NOMO-1 (cell line): Measurements from ENCODE around the gene C1orf226.
"Not testable (repeated sequence)": the region's sequence is repeated elsewhere in the genome, so short reads cannot be mapped to it uniquely, and the experiment has no call there.

Source experiments
- DNase-seq, 2 experiments: peaks; one replicate each; lab custom pipeline; 2025; ENCODE audit not compliant: unreplicated experiment in 2 of 2; lab: John Stamatoyannopoulos, UW

The C1orf226 gene

GRCh38 chr1:162404550-162405160, 23.1 kb downstream of the C1orf226 start:
- DNase-seq = no peak

- no peak for DNase-seq
Observed at GRCh38 chr1:162405800-162406199, 24.3 kb downstream of the C1orf226 start.

GRCh38 chr1:162406811-162407210, 25.3 kb downstream of the C1orf226 start:
- no peak for DNase-seq

- DNase-seq = no peak
Observed at GRCh38 chr1:162407539-162407938, 26.0 kb downstream of the C1orf226 start.

- DNase-seq = no peak
Observed at GRCh38 chr1:162412002-162412401, 30.5 kb downstream of the C1orf226 start, which contains the start of gene SH2D1B. TSS of gene SH2D1B (minus strand) at chr1:162412136. CDS start at chr1:162412016, 120 bp downstream.

GRCh38 chr1:162416215-162416614, 34.7 kb downstream of the C1orf226 start:
- no peak for DNase-seq

GRCh38 chr1:162416909-162417308, 35.4 kb downstream of the C1orf226 start:
- no peak for DNase-seq

GRCh38 chr1:162417650-162418049, 36.1 kb downstream of the C1orf226 start:
- DNase-seq = no peak

GRCh38 chr1:162418584-162418983, 37.1 kb downstream of the C1orf226 start:
- not testable (repeated sequence) for DNase-seq

- DNase-seq = not testable (repeated sequence)
Observed at GRCh38 chr1:162419450-162419931, 38.0 kb downstream of the C1orf226 start.

GRCh38 chr1:162420120-162420519, 38.6 kb downstream of the C1orf226 start:
- DNase-seq = no peak

GRCh38 chr1:162421258-162422164, 40.0 kb downstream of the C1orf226 start:
- DNase-seq = peak; percentile 9 to 19

GRCh38 chr1:162422662-162423375, 41.3 kb downstream of the C1orf226 start:
- DNase-seq = peak; percentile 83 to 95

- DNase-seq = no peak
Observed at GRCh38 chr1:162430583-162430982, 49.1 kb downstream of the C1orf226 start.

GRCh38 chr1:162432977-162433713, 51.6 kb downstream of the C1orf226 start:
- not testable (repeated sequence) for DNase-seq
